HUES6 (cell line): Measurements from ENCODE around the gene TBC1D9B.

ENCODE experiments used
- H3K27ac ChIP-seq: 2 replicates; pipeline ENCODE4 v1.7.0; 2013; ENCODE audit warnings: low read depth, mild to moderate bottlenecking, low read length, inconsistent platforms
- H3K27me3 ChIP-seq: 2 replicates; pipeline ENCODE4 v1.6.1; 2013; ENCODE audit warnings: low read length; ENCODE audit not compliant: control insufficient read depth, insufficient read depth
- H3K36me3 ChIP-seq: 2 replicates; pipeline ENCODE4 v1.6.1; 2013; ENCODE audit warnings: low read length; ENCODE audit not compliant: control insufficient read depth, insufficient read depth
- H3K4me1 ChIP-seq: 2 replicates; pipeline ENCODE4 v1.6.1; 2013; ENCODE audit warnings: low read length; ENCODE audit not compliant: control insufficient read depth, insufficient read depth
- H3K4me3 ChIP-seq: 2 replicates; pipeline ENCODE4 v1.5.1; 2013; ENCODE audit warnings: low read depth, low read length
- H3K9ac ChIP-seq: one replicate; pipeline ENCODE4 v1.6.1; 2013; ENCODE audit warnings: mild to moderate bottlenecking, low read length
- H3K9me3 ChIP-seq: 2 replicates; pipeline ENCODE4 v1.6.1; 2013; ENCODE audit warnings: low read depth, low read length; ENCODE audit not compliant: control insufficient read depth, insufficient read depth

TBC1D9B gene

DNA sequence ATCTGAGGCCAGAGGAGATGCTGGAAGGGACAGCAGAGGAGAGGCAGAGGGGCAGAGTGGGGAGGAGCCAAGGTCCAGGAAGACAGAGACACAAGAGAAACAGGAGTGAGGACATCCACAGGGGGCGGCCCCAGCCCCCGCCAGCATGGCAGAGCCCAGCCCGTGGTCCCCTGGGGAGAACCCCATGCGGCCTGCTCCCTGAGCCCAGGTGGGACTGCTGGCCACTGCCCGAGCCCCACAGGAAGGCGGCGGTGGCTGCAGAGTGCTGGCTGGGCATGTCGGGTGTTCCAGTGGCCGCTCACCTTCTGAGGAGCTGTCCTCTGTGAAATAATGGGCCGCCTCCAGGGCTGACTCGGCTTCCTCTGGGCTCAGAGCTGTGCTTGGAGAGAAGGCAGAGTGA, 40.2 kb downstream of the TBC1D9B start:
- H3K27me3 ChIP-seq: no peaks in the 10 kb centered on the region
- H3K4me3 ChIP-seq: no peak overlapping the region
- H3K36me3 ChIP-seq: peaks cover 80% of the 10 kb centered on the region
- no peaks in the 10 kb centered on the region; the same call in 1 of the 2 replicates for H3K9me3 ChIP-seq
- no peak overlapping the region for H3K27ac ChIP-seq
- H3K9ac ChIP-seq: no peak overlapping the region
- H3K4me1 ChIP-seq: no peaks in the 10 kb centered on the region

DNA sequence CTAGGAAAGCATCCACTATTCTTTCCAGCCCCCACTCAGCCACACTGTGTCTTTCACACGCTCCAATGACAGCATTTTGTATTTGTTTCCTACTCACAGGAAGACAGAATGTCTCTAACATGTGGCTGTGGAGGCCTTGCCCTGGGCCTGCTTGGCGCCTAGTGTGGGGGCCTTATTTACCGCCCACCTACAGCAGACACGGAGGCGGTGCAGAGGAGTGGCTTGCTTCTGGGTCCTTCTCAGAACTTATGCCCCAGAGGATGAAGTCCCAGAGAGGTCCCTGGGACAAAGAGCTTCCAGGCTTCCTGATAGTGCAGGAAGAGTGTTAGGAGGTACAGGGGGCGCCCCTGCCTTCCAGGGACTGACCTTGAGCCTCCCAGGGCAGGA, 40.6 kb downstream of the TBC1D9B start:
- peaks cover 80% of the 10 kb centered on the region for H3K36me3 ChIP-seq
- no peaks in the 10 kb centered on the region for H3K27me3 ChIP-seq
- no peaks in the 10 kb centered on the region; the same call in 1 of the 2 replicates for H3K9me3 ChIP-seq
- no peaks in the 10 kb centered on the region for H3K4me1 ChIP-seq
- H3K9ac ChIP-seq: no peak overlapping the region
- H3K4me3 ChIP-seq: no peak overlapping the region
- H3K27ac ChIP-seq: no peak overlapping the region

DNA sequence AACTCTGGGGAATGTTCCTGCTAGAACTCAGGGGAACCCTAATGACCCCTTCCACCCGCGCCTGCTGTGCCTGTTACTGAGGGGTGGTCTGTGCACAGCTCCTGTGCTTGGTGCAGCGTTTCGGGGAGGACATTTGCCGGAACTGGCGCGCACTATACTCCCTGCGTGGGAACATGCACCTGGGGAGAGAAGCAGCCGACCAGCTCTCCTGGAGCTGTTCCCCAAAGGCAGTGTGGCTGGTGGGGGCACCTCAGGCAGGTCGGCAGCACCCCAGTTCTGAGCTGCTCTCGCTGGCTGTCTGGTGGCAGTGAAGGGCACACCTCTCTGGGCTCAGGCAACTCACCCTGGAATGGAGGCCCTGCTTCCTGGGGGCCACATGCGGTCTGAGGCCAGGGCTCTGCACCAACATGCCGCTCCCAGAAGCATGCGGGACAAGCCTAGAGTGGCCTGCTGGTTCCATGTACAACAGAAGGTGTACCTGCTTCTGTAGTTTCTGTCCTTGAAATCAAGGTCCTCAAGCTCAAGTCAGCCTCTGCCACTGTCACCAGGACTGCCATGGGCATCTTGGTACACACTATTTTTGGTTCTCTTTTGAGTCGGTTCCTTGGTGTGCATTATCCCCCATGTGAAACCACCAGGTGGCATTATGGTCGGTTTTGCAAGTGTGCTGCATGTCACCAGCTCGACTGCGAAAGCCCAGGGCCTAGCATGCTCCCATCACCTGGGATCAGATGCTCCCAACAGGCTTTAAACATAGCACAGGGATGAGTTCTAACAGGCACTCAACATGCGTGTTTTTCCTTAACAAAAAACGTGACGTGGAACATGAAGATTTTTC, 41.2 kb downstream of the TBC1D9B start:
- H3K36me3 ChIP-seq: peaks cover 81% of the 10 kb centered on the region
- H3K27ac ChIP-seq: no peak overlapping the region
- no peak overlapping the region for H3K4me3 ChIP-seq
- H3K9me3 ChIP-seq: no peaks in the 10 kb centered on the region; the same call in 1 of the 2 replicates
- no peak overlapping the region for H3K9ac ChIP-seq
- no peaks in the 10 kb centered on the region for H3K27me3 ChIP-seq
- H3K4me1 ChIP-seq: no peaks in the 10 kb centered on the region

DNA sequence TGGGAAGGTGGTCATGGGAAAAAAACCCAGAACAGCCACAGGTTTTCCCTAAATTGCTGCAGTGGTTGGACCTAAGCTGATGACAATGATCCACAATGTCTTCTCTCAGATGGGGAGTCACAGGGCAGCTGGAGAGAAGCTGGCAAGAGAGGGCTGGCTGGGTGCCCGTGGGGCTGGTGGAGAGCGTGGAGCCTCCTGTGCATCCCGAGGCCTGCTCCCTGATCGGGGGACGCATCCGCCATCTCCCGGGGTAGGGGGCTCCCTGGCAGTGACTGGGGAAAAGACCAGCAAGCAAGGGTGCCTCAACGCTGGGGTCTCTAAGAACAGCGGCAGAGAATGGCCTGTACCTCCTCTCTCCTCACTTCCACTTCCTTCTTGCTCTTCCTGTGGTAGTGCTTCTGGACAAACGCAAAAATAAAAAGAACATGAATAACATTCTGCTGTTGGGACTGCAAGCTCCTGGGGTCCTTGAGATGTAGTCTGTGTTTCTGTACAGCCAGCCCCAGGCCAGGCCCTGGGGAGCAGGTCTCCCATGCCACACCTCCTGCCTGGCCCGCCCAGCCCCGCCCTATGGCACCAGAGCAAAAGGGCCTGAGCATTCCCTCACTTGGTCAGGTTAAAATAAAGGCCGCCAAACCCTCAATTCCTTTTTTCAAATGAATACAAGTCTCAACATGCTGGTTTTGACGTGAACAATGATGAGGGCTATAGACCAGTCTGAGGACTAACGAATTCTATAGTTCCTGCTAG, 42.0 kb downstream of the TBC1D9B start:
- Histone ChIP-seq H3K4me1 (no peaks in the 10 kb centered on the region), H3K27me3 (no peaks in the 10 kb centered on the region), H3K36me3 (peaks cover 73% of the 10 kb centered on the region), H3K9me3 (no peaks in the 10 kb centered on the region; the same call in 1 of the 2 replicates), H3K4me3 (no peak overlapping the region), H3K9ac (no peak overlapping the region), H3K27ac (no peak overlapping the region)

DNA sequence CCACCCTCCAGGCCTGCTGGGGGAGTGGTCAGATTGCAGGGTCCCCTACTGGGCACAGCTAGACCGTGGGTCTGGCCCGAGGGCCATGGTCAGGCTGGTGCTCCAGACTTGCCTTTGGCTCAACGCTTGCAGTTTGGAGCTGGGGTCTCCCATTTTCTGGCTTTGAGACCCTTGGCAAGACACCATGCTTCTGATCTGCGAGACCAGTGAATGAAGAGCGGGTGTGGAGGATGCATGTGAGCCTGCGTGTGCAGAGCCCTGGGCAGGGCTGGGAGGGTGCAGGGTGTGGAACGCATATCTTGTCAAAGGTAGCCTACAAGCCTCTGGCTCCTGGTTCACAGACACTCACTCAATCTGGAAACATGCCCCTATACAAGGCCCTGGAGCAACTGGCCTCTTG, 43.0 kb downstream of the TBC1D9B start:
- Histone ChIP-seq H3K4me3 (no peak overlapping the region), H3K27ac (no peak overlapping the region), H3K27me3 (no peaks in the 10 kb centered on the region), H3K36me3 (peaks cover 65% of the 10 kb centered on the region), H3K9me3 (no peaks in the 10 kb centered on the region; the same call in 1 of the 2 replicates), H3K9ac (no peak overlapping the region), H3K4me1 (0 out of 2 replicates have a peak, but pooled peaks cover 4% of the 10 kb centered on the region)

DNA sequence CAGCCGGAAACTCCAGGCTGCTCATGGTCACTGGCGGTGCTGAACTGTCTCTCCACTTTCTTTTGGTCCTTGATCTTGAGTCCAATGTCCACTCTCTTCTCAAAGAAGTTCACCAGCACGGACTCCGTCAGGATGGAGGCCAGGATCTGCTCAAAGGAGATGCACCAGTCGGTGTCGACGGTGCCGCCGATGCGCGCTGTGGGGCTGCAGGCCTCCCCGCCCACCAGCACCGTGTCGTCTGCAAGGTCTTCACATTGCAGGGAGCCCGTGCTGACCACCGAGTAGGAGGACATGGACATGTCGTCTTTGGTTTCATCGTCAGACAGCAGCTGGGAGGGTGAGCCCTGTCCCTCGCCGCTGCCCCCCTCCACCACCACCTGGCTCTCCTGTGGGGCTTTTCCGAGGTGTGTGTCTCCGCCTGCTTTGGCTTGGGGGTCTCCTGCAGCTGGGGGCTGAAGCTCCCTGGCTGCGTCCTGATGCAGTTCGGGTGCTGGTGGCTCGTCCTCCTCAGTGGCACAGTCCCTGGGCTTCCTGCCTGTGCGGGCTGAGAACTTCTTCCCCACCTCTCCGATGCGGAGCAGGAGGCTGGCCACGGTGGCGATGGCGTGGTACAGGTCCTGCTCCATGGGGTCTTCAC, 44.1 kb downstream of the TBC1D9B start:
- H3K4me3 ChIP-seq: no peak overlapping the region
- H3K9ac ChIP-seq: no peak overlapping the region
- H3K27me3 ChIP-seq: no peaks in the 10 kb centered on the region
- 0 out of 2 replicates have a peak, but pooled peaks cover 4% of the 10 kb centered on the region for H3K4me1 ChIP-seq
- H3K9me3 ChIP-seq: no peaks in the 10 kb centered on the region; the same call in 1 of the 2 replicates
- H3K27ac ChIP-seq: no peak overlapping the region
- H3K36me3 ChIP-seq: peaks cover 55% of the 10 kb centered on the region

DNA sequence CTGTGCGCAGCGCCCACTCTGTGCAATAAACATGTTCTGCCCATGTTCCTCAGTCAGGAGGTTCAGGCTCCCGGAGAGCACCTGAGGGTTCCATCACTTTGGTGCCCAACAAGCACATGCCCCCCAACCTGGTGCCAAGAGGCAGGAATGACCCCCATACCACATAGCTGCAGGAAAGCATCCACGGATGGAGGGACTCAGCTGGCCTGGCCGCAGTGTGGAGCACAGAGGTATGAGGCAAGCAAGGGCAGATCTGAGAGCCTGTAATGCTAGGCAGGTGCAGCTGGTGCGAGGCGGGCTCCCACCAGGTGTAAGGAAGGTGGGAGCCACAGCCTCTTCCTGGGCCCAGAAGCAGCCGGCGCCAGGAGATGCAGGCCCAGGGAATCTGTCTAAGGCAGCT, 44.8 kb downstream of the TBC1D9B start:
- H3K9me3 ChIP-seq: no peaks in the 10 kb centered on the region; the same call in 1 of the 2 replicates
- H3K27ac ChIP-seq: no peak overlapping the region
- peaks cover 52% of the 10 kb centered on the region for H3K36me3 ChIP-seq
- no peak overlapping the region for H3K9ac ChIP-seq
- H3K4me3 ChIP-seq: no peak overlapping the region
- 0 out of 2 replicates have a peak, but pooled peaks cover 4% of the 10 kb centered on the region for H3K4me1 ChIP-seq
- no peaks in the 10 kb centered on the region for H3K27me3 ChIP-seq

DNA sequence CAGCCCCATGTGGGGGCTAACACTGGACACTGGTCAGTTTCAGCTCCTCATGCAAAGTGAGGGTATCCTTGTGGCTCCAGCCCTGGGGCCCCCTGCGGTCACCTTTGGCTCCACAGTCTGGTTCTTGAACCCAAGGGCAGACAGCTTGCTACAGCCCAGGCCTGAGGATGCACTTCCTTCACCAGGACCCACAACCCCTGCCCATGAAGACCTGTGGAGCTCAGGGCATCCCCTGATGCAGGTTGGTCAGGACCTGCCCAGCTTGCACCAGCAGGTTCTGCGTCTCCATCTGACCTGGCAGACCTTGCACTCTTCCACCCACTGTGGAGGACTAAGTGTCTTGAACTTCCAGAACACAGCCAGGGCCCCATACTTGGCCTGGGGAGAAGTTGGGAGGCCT, 45.4 kb downstream of the TBC1D9B start:
- Histone ChIP-seq H3K9me3 (no peaks in the 10 kb centered on the region; the same call in 1 of the 2 replicates), H3K36me3 (peaks cover 49% of the 10 kb centered on the region), H3K4me3 (no peak overlapping the region), H3K27me3 (no peaks in the 10 kb centered on the region), H3K9ac (no peak overlapping the region), H3K4me1 (0 out of 2 replicates have a peak, but pooled peaks cover 4% of the 10 kb centered on the region), H3K27ac (no peak overlapping the region)

DNA sequence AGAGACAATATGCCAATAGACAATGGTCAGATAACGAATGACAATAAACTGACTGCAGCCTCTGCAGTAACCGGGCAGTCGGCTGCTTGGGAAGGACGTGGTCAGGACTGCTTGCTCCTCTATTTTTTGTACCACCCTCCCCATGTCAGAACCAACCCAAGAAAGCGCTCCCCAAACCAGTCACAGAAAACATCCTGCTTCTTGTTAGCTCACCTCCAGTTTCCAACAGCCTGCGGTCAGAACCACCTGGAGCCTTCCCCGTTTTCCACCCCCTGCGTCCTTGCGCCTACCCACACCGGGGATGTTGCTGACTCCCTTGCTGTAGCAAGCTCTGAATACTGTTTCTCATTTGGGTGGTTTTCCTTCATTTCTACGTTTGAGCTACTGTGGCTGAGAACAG, 47.4 kb downstream of the TBC1D9B start:
- Histone ChIP-seq H3K4me1 (0 out of 2 replicates have a peak, but pooled peaks cover 4% of the 10 kb centered on the region), H3K27ac (no peak overlapping the region), H3K27me3 (no peaks in the 10 kb centered on the region), H3K9ac (no peak overlapping the region), H3K9me3 (no peaks in the 10 kb centered on the region; the same call in 1 of the 2 replicates), H3K4me3 (no peak overlapping the region), H3K36me3 (peaks cover 31% of the 10 kb centered on the region)

DNA sequence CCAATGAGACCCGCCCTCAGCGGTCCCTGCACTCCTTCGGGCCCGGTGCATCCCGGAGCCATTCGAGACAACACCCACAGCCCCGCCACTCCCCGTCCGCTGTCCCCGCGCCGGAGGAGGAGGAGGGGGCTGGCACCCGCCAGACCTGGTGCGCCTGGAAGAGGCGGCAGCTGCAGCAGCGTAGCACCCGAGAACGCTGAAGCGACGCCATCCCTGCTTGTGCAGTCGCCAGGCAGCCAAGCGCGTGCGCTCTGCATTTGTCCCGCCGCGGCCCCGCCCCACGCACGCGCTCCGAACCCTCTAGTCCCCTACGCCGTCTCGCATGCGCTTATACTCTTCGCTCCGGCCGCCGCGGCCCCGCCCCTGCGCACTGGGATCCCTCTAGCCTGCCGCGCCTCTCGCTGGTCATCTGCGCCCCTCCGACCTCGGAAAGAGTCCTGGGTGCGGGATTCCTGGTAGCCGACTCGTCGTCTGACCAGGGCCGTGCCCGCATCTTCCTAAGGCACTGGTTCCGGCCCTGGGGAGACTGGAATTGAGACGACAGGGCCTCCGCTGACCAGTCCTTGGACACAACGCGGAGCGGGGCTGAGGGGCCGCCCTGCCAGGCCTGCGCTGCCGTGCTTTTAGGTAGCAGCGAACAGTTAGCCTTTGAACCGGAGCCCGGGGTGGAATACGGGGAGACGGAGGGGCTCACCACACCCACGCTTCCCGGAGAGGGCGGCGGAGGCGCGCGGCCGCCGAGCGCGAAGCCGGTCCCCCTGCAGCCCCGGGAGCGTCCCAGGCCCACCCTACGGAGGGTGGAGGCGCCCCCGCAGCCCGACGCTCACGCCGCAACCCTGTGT, 48.9 kb downstream of the TBC1D9B start, which contains the start of gene MRNIP:
Gene MRNIP (minus strand): TSS at position 232 of the 842 bp plus-strand sequence. CDS start 21 bp downstream, at position 211.
- Histone ChIP-seq H3K4me3 (peak within 1 kb of the TSS; percentile 93), H3K36me3 (peaks cover 18% of the 10 kb centered on the region), H3K4me1 (0 out of 2 replicates have a peak, but pooled peaks cover 4% of the 10 kb centered on the region), H3K27ac (peak within 1 kb of the TSS; percentile 64; the same call in 1 of the 2 replicates), H3K9ac (peak within 1 kb of the TSS; percentile 90), H3K27me3 (no peaks in the 10 kb centered on the region), H3K9me3 (no peaks in the 10 kb centered on the region; the same call in 1 of the 2 replicates)
